ENCODE data around the gene XAB2. TPM values are rescaled to one million over a fixed set of nuclear protein-coding genes. Genes with fewer than 3 reads are reported as not detected.

The XAB2 gene
- total and polyA plus RNA-seq, 2 donors (not counting 1 experiment from before 2014, with no cell fraction given) = 62.7 to 93.8 TPM

DNA sequence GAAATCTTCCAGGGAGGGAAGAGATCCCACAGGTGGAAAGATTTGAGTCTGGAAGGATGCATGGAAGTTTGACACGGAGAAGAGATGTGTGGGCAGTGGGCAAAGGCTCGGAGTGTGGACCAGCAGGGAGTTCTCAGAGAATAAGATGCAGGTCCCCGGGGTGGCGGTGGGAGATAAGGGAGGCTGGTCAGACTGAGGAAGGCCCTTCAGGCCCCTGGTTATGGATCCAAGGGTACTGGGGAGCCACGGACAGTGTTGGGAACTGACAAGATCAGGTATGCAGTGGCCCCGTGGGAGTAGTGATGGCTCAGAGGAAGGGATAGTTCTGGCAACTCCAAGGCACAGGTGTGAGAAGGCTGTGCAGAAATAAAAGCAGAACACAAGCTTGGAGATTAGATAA is 31.2 kb downstream of the XAB2 start:
- Histone ChIP-seq H3K4me3 (ENCODE audit: control extremely low read depth in 1 of 5, extremely low read depth in 1 of 5, insufficient read depth in 1 of 5, low read depth in 2 of 5, low read length in 4 of 5) (no peak overlapping the region), H4K20me1 (ENCODE audit: control insufficient read depth, insufficient read depth, low read length, poor library complexity, severe bottlenecking) (no peaks in the 10 kb centered on the region), H3K27ac (ENCODE audit: low read length in 2 of 2) (no peak overlapping the region), H2AFZ (ENCODE audit: insufficient read depth, low read depth, low read length, poor library complexity, severe bottlenecking) (no peak overlapping the region), H3K9ac (ENCODE audit: low read length) (no peak overlapping the region), H3K27me3 (replicated peaks in 1 of 4; ENCODE audit: control extremely low read depth in 1 of 4, control insufficient read depth in 3 of 4, insufficient read depth in 4 of 4, low read length in 3 of 4) (peaks cover 0 to 47% (median 11%) of the 10 kb centered on the region in 4 experiments), H3K4me2 (replicated peaks; ENCODE audit: low read depth, low read length, poor library complexity, severe bottlenecking) (no peak overlapping the region), H3K4me1 (ENCODE audit: control insufficient read depth in 2 of 2, insufficient read depth in 2 of 2, low read length in 2 of 2) (peaks cover 11 to 13% of the 10 kb centered on the region in 2 donors), H3K9me3 (ENCODE audit: control extremely low read depth in 1 of 3, control insufficient read depth in 2 of 3, insufficient read depth in 1 of 3, low read length in 2 of 3) (peaks cover 0 to 4% (median 0%) of the 10 kb centered on the region in 3 donors), H3K36me3 (replicated peaks in 1 of 2; ENCODE audit: control extremely low read depth in 1 of 2, control insufficient read depth in 1 of 2, extremely low read depth in 1 of 2, insufficient read depth in 2 of 2, low read length in 1 of 2) (no peaks in the 10 kb centered on the region), H3K79me2 (ENCODE audit: control insufficient read depth, insufficient read depth, low read length) (no peaks in the 10 kb centered on the region)
- Mint-ChIP-seq H3K27ac (no peak overlapping the region), H3K4me1 (peaks cover 11% of the 10 kb centered on the region), H3K27me3 (peaks cover 45% of the 10 kb centered on the region), H3K4me3 (no peak overlapping the region), H3K9me3 (ENCODE audit: insufficient read depth) (peaks cover 2% of the 10 kb centered on the region)
- ChIA-PET POLR2A (no interaction called here), CTCF (interaction anchor here (1.4 kb wide), 1 partner anchor 30 kb away, joined by 4 read pairs; no protein-coding TSS in a partner anchor)
- 73% methylated on average over 6 of the region's 6 CpGs for WGBS (ENCODE audit: insufficient coverage)
- DNase-seq = no peak
- intact Hi-C loops (cut with micrococcal nuclease) = no loop called here
- ATAC-seq (ENCODE audit: low read depth) = no peak
- TF ChIP-seq, protein P1, sequence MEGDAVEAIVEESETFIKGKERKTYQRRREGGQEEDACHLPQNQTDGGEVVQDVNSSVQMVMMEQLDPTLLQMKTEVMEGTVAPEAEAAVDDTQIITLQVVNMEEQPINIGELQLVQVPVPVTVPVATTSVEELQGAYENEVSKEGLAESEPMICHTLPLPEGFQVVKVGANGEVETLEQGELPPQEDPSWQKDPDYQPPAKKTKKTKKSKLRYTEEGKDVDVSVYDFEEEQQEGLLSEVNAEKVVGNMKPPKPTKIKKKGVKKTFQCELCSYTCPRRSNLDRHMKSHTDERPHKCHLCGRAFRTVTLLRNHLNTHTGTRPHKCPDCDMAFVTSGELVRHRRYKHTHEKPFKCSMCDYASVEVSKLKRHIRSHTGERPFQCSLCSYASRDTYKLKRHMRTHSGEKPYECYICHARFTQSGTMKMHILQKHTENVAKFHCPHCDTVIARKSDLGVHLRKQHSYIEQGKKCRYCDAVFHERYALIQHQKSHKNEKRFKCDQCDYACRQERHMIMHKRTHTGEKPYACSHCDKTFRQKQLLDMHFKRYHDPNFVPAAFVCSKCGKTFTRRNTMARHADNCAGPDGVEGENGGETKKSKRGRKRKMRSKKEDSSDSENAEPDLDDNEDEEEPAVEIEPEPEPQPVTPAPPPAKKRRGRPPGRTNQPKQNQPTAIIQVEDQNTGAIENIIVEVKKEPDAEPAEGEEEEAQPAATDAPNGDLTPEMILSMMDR (IDR thresholded peaks at IDR 0.05) = no peak
- no peak for TF ChIP-seq EZH2 (IDR thresholded peaks at IDR 0.05; ENCODE audit: borderline replicate concordance, insufficient read depth, low read depth, low read length, poor library complexity, severe bottlenecking)

DNA sequence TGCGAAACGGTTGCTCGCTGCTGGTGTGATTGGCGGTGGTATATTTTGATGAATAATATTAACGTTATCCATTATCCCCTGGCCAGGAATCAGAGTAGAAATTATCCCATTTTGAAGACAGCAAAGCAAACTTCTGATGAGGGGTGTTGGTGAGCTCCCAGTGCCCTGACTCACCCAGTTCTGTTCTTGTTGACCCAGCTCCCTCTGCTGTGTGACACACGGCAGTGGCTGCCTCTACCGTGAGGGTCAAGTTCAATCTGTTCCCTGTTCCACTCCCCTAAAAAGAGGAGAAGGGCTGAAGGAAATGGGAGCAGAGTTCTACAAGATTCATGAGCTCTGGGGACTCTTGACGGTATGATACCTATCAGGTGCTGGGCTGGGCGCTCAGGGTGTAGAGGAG is 31.7 kb downstream of the XAB2 start:
- 94% methylated on average over 7 of the region's 9 CpGs for WGBS (ENCODE audit: insufficient coverage)
- no peak overlapping the region for H3K27ac Mint-ChIP-seq

More for the DNA sequence above, 31.7 kb downstream of the XAB2 start:
- POLR2A ChIA-PET = no interaction called here
- TF ChIP-seq, protein P1 (IDR thresholded peaks at IDR 0.05) = no peak
- TF ChIP-seq EZH2 (IDR thresholded peaks at IDR 0.05; ENCODE audit: borderline replicate concordance, insufficient read depth, low read depth, low read length, poor library complexity, severe bottlenecking) = no peak
- Mint-ChIP-seq H3K9me3 (ENCODE audit: insufficient read depth) (peaks cover 2% of the 10 kb centered on the region), H3K4me1 (peaks cover 11% of the 10 kb centered on the region), H3K4me3 (peak overlapping the region; percentile 57), H3K27me3 (peaks cover 45% of the 10 kb centered on the region)
- Histone ChIP-seq H3K4me2 (replicated peaks; ENCODE audit: low read depth, low read length, poor library complexity, severe bottlenecking) (no peak overlapping the region), H3K36me3 (replicated peaks in 1 of 2; ENCODE audit: control extremely low read depth in 1 of 2, control insufficient read depth in 1 of 2, extremely low read depth in 1 of 2, insufficient read depth in 2 of 2, low read length in 1 of 2) (no peaks in the 10 kb centered on the region), H3K79me2 (ENCODE audit: control insufficient read depth, insufficient read depth, low read length) (no peaks in the 10 kb centered on the region), H2AFZ (ENCODE audit: insufficient read depth, low read depth, low read length, poor library complexity, severe bottlenecking) (no peak overlapping the region), H3K9me3 (ENCODE audit: control extremely low read depth in 1 of 3, control insufficient read depth in 2 of 3, insufficient read depth in 1 of 3, low read length in 2 of 3) (peaks cover 0 to 4% (median 0%) of the 10 kb centered on the region in 3 donors), H3K4me1 (ENCODE audit: control insufficient read depth in 2 of 2, insufficient read depth in 2 of 2, low read length in 2 of 2) (peaks cover 11 to 13% of the 10 kb centered on the region in 2 donors), H3K4me3 (ENCODE audit: control extremely low read depth in 1 of 5, extremely low read depth in 1 of 5, insufficient read depth in 1 of 5, low read depth in 2 of 5, low read length in 4 of 5) (no peak overlapping the region), H3K9ac (ENCODE audit: low read length) (no peak overlapping the region), H3K27ac (ENCODE audit: low read length in 2 of 2) (no peak overlapping the region), H4K20me1 (ENCODE audit: control insufficient read depth, insufficient read depth, low read length, poor library complexity, severe bottlenecking) (no peaks in the 10 kb centered on the region), H3K27me3 (replicated peaks in 1 of 4; ENCODE audit: control extremely low read depth in 1 of 4, control insufficient read depth in 3 of 4, insufficient read depth in 4 of 4, low read length in 3 of 4) (peaks cover 0 to 44% (median 11%) of the 10 kb centered on the region in 4 experiments)
- ATAC-seq (ENCODE audit: low read depth) (no peak), DNase-seq (no peak)
- CTCF ChIA-PET = interaction anchor here (1.4 to 1.5 kb wide), 2 partner anchors 29 kb away, joined by 4 to 7 read pairs; no protein-coding TSS in a partner anchor
- intact Hi-C loops (cut with micrococcal nuclease) = no loop called here

Data from B cell (primary cell).